Inflammatory macrophage (primary cell): ENCODE results near the gene EGR2.
A peak's percentile ranks its signal among the peaks of the same experiment; 100 is the strongest.

Source experiments
- DNase-seq, 2 donors: peaks; one replicate each; pipeline ENCODE4 v3.0.0-alpha.2; 2020 to 2022

EGR2 gene

GRCh38 chr10:62817766-62818425 lies 1.7 kb upstream of the EGR2 start:
- DNase-seq: peak; percentile 77 to 86

GRCh38 chr10:62817121-62817765 lies 1.1 kb upstream of the EGR2 start:
- peak; percentile 69 to 83 for DNase-seq

- no peak for DNase-seq
These were observed 163 bp downstream of the EGR2 start for GRCh38 chr10:62816076-62816330.

GRCh38 chr10:62815381-62816075 lies 638 bp downstream of the EGR2 start:
- DNase-seq: peak; percentile 43 to 52

- peak; percentile 26 to 51 for DNase-seq
These were observed 1.3 kb downstream of the EGR2 start for GRCh38 chr10:62814756-62815380.

- peak in 1 of 2 donors; percentile 7 for DNase-seq
These were observed 2.2 kb downstream of the EGR2 start for GRCh38 chr10:62813981-62814380.

GRCh38 chr10:62813453-62813852 lies 2.7 kb downstream of the EGR2 start:
- peak in 1 of 2 donors; percentile 28 for DNase-seq

- peak; percentile 25 to 29 for DNase-seq
These were observed 3.3 kb downstream of the EGR2 start for GRCh38 chr10:62812672-62813439.

- DNase-seq: peak; percentile 64 to 77
These were observed 4.8 kb downstream of the EGR2 start for GRCh38 chr10:62811159-62811875.

- peak; percentile 84 to 86 for DNase-seq
These were observed 5.8 kb downstream of the EGR2 start for GRCh38 chr10:62810156-62810902.

- peak; percentile 16 to 24 for DNase-seq
These were observed 9.9 kb downstream of the EGR2 start for GRCh38 chr10:62806251-62806650.

GRCh38 chr10:62805231-62806099 lies 10.7 kb downstream of the EGR2 start:
- peak; percentile 61 to 80 for DNase-seq

GRCh38 chr10:62804356-62805230 lies 11.6 kb downstream of the EGR2 start, which contains the start of gene ADO:
Gene ADO, plus strand, starts transcription at chr10:62804720. Its CDS starts 340 bp downstream, at chr10:62805060.
- DNase-seq: peak; percentile 87 to 94

GRCh38 chr10:62803724-62804355 lies 12.3 kb downstream of the EGR2 start:
- DNase-seq: peak; percentile 21 to 49

GRCh38 chr10:62801871-62802270 lies 14.3 kb downstream of the EGR2 start:
- DNase-seq: no peak

- no peak for DNase-seq
These were observed 19.3 kb downstream of the EGR2 start for GRCh38 chr10:62796896-62797295.

- no peak for DNase-seq
These were observed 20.4 kb downstream of the EGR2 start for GRCh38 chr10:62795762-62796161.

- no peak for DNase-seq
These were observed 21.1 kb downstream of the EGR2 start for GRCh38 chr10:62795100-62795499.

- DNase-seq: no peak
These were observed 21.9 kb downstream of the EGR2 start for GRCh38 chr10:62794306-62794705.
